ENCODE data around the gene SFSWAP. TPM values are rescaled to one million over a fixed set of nuclear protein-coding genes. Genes with fewer than 3 reads are reported as not detected.

Gene SFSWAP
- total RNA-seq, 1 experiment from 2014 or later: 23.7 TPM

- in situ Hi-C loops (cut with HindIII; ENCODE audit: low sequenced_read_pairs): no loop called here
- no peak for DNase-seq (ENCODE audit: low spot score)
Observed at GRCh38 chr12:131835616-131836171, 124.8 kb downstream of the SFSWAP start.

- DNase-seq (ENCODE audit: low spot score): no peak
- in situ Hi-C loops (cut with HindIII; ENCODE audit: low sequenced_read_pairs): no loop called here
Observed at GRCh38 chr12:131836193-131836592, 125.3 kb downstream of the SFSWAP start.

- in situ Hi-C loops (cut with HindIII; ENCODE audit: low sequenced_read_pairs): no loop called here
- no peak for DNase-seq (ENCODE audit: low spot score)
Observed at GRCh38 chr12:131836714-131837397, 126.0 kb downstream of the SFSWAP start.

GRCh38 chr12:131840643-131841416 lies 129.9 kb downstream of the SFSWAP start:
- in situ Hi-C loops (cut with HindIII; ENCODE audit: low sequenced_read_pairs): no loop called here
- DNase-seq (ENCODE audit: low spot score): no peak

GRCh38 chr12:131841547-131841946 lies 130.7 kb downstream of the SFSWAP start:
- in situ Hi-C loops (cut with HindIII; ENCODE audit: low sequenced_read_pairs): no loop called here
- no peak for DNase-seq (ENCODE audit: low spot score)

GRCh38 chr12:131842169-131842568 lies 131.3 kb downstream of the SFSWAP start:
- in situ Hi-C loops (cut with HindIII; ENCODE audit: low sequenced_read_pairs): no loop called here
- DNase-seq (ENCODE audit: low spot score): no peak

- in situ Hi-C loops (cut with HindIII; ENCODE audit: low sequenced_read_pairs): no loop called here
- no peak for DNase-seq (ENCODE audit: low spot score)
Observed at GRCh38 chr12:131843527-131843926, 132.6 kb downstream of the SFSWAP start.

- in situ Hi-C loops (cut with HindIII; ENCODE audit: low sequenced_read_pairs): no loop called here
- DNase-seq (ENCODE audit: low spot score): no peak
Observed at GRCh38 chr12:131844140-131844539, 133.2 kb downstream of the SFSWAP start.

GRCh38 chr12:131844656-131845055 lies 133.8 kb downstream of the SFSWAP start:
- in situ Hi-C loops (cut with HindIII; ENCODE audit: low sequenced_read_pairs): no loop called here
- DNase-seq (ENCODE audit: low spot score): no peak

GRCh38 chr12:131845121-131845520 lies 134.2 kb downstream of the SFSWAP start:
- no peak for DNase-seq (ENCODE audit: low spot score)
- in situ Hi-C loops (cut with HindIII; ENCODE audit: low sequenced_read_pairs): no loop called here

GRCh38 chr12:131847456-131847855 lies 136.6 kb downstream of the SFSWAP start:
- DNase-seq (ENCODE audit: low spot score): no peak
- in situ Hi-C loops (cut with HindIII; ENCODE audit: low sequenced_read_pairs): no loop called here

- no peak for DNase-seq (ENCODE audit: low spot score)
- in situ Hi-C loops (cut with HindIII; ENCODE audit: low sequenced_read_pairs): no loop called here
Observed at GRCh38 chr12:131848753-131849152, 137.9 kb downstream of the SFSWAP start.

Other genes starting within 250 kb of the SFSWAP start
- gene MMP17, start 117.3 kb downstream of the SFSWAP start, total RNA-seq (2014; rRNA removed; shearing (Covaris generic)): 2.0 and 3.4 TPM in 2 replicates
- 2.3 and 11.1 TPM in 2 replicates for gene ULK1, start 183.5 kb downstream of the SFSWAP start, total RNA-seq (2014; rRNA removed; shearing (Covaris generic))
- gene PUS1, start 218.2 kb downstream of the SFSWAP start, total RNA-seq (2014; rRNA removed; shearing (Covaris generic)): 44.6 and 61.3 TPM in 2 replicates
- gene EP400, start 238.9 kb downstream of the SFSWAP start, total RNA-seq (2014; rRNA removed; shearing (Covaris generic)): 5.2 and 5.5 TPM in 2 replicates

Data from G401 (cell line).